ENCODE measurements around the gene AGPAT3.
A peak's percentile ranks its signal among the peaks of the same experiment; 100 is the strongest.

Gene AGPAT3

GRCh38 chr21:44005593-44005992 lies 140.6 kb downstream of the AGPAT3 start:
- DNase-seq = no peak

- no peak for DNase-seq
Measured at GRCh38 chr21:44006017-44006619, 141.1 kb downstream of the AGPAT3 start.

- no peak for DNase-seq
Measured at GRCh38 chr21:44006656-44007055, 141.6 kb downstream of the AGPAT3 start.

DNA sequence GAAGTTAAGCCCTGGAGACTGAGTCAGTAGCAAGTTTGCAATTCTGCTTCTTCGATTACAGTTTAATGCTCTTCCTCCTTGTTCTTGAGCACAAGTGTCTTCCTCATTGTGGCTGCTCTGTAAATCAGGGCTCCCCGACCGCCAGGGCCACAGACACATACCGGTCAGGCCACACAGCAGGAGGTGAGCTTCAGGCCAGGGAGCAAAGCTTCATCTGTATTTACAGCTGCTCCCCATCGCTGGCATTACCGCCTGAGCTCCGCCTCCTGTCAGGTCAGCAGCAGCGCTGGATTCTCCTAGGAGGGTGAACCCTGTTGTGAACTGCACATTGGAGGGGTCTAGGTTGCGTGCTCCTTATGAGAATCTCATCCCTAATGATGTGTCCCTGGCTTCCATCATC lies 145.4 kb downstream of the AGPAT3 start:
- DNase-seq = no peak

GRCh38 chr21:44011123-44011522 lies 146.1 kb downstream of the AGPAT3 start:
- no peak for DNase-seq

DNA sequence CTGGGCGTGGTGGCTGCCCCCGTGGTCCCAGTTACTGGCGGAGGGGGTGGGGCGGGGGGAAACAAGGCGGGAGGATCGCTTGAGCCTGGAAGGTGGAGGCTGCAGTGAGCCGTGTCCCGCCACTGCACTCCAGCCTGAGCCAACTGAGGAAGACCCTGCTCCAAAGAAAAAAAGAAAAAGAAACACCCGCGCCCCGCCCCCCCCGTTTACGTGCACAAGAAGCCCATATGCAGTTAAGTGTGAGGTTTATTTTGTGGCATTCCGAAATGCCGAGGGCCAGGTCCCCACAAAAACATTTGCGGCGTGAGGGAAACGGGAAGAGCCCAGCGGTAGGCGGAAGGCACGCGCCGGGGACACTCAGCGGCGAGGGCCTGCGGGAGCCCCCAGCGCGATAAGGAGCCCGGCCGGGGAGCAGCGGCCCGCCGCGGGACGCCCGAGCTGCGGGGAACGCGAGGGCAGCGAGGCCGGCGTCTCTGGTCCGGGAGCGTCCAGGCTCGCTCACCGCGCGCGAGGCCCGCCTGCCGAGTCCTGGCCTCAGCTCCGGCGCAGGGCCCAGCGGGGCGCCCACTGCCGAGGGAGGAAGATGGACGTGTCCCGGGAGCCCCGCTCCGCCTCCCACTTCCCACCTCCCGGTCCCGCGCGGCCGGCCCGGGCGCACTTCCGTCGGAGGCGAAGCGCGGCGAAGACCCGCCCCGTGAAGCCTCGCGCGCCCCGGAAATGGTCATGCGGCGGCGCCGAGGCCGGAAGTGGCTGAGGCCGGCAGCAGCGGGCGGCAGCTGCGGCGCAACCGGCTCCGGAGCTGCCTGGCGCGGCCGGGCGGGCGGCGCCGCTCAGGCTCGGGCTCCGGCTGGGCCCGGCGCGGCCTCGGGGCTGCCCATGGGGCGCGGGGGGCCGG lies 146.8 kb downstream of the AGPAT3 start, which contains the start of gene TRAPPC10:
Gene TRAPPC10, plus strand, starts transcription at position 731 of the 895 bp plus-strand sequence. CDS start 185 bp downstream, outside the sequence.
- peak; percentile 67 for DNase-seq

- peak; percentile 79 for DNase-seq
Measured at GRCh38 chr21:44012474-44013379, 147.7 kb downstream of the AGPAT3 start.

DNA sequence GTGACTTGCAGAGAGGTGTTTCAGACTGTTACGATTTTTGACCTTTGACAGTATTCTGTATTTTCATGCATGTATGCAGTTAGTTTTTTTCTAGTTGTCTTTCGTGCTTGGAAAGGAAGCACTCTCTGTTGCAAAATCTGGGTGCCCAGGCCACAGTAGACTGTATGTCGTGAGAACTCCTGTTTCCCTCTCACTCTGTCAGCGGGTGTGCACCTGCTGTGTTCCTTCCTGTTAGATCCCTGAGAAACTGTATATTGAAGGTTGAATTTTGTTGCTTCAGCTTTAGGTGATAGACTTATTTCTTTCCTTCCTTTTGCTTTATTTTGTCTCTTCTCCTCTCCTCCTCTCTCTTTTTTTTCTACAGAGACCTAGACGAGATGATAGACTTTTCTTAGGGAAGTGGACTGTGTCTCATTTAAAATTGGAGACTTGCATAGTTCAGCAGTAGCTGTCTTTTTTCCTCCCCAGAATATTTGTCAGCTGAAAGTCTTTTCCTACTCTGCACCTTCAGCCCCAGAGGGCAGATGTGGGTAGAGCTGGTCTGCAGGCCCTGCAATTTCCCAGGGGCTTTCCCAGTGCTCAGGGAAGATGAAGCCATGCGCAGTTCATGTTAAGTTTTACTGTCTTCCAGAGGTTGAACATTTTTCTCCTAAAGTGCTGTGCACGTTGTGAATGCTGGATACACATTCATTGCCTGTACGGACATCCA lies 148.5 kb downstream of the AGPAT3 start:
- DNase-seq = peak; percentile 48

DNA sequence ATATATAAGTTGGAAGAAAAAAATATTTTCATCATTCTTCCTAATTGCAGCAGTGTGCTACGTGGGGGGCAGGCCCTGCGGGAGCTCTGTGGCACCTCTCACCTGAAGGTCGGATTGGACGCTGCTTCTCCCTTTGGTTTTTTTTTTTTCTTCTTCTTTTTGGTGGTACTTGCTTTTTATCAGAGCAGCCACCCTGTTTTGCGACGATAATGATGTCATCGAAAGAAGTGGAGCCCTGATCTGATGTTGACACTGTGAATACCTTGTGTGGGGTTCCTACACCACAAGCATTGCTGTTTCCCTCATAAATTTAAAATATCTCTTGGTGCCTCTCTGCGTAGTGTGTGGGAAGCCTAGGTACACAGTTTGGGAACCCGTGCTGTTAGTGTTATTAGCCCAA lies 152.6 kb downstream of the AGPAT3 start:
- no peak for DNase-seq

- no peak for DNase-seq
Measured at GRCh38 chr21:44018127-44018526, 153.1 kb downstream of the AGPAT3 start.

DNA sequence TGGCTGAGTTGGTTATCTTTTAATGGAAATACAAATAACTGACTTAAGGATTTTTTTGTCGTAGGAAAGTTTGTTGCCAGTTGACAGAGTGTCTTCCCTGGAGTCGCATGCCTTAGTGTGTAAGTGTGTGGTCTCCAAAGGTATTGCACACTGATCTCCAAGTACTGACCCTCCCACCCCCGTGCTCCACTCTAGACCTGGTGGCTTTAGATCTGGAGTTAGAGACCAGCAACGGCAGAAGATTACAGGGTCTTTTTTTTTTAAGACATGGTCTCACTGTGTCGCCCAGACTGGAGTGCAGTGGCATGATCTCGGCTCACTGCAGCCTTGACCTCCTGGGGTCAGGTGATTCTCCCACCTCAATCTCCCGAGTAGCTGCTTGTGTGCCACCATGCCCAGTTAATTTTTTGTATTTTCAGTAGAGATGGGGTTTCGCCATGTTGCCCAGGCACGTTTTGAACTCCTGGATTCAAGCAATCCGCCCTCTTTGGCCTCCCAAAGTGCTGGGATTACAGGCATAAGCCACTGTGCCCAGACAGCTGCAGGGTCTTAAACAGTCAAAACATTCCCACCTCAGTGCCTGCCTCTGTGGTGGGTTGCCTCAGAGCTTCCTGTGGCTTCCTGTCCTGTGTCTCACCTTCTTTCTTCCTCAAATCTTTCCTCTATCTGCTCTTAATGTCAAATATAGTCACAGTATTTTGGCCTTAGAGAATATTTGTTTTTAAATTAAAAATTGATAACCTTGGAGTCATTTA lies 154.0 kb downstream of the AGPAT3 start:
- DNase-seq = no peak

- DNase-seq = no peak
Measured at GRCh38 chr21:44019568-44019958, 154.5 kb downstream of the AGPAT3 start.

DNA sequence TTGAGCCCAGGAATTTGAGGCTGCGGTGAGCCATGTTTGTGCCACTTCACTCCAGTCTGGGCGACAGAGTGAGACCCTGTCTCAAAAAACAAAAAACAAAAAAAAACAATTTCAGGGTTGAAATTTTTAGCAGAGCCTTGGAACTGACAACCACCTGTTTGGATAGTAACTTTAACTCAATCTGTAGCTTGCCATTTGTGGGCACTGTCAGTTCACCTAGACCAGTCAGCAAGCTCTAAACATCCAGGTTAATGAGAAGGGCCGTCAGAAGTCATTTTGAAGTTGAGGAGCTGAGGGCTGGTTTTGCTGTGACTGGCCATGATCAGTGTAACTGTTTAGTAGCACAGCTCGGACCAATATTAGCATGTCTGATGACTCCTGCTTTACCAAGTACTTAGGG lies 155.5 kb downstream of the AGPAT3 start:
- DNase-seq = no peak

- no peak for DNase-seq
Measured at GRCh38 chr21:44021064-44021463, 156.0 kb downstream of the AGPAT3 start.

GRCh38 chr21:44024257-44024656 lies 159.2 kb downstream of the AGPAT3 start:
- DNase-seq = no peak

- DNase-seq = no peak
Measured at GRCh38 chr21:44024887-44025353, 159.9 kb downstream of the AGPAT3 start.

- DNase-seq = no peak
Measured at GRCh38 chr21:44027607-44028286, 162.7 kb downstream of the AGPAT3 start.

GRCh38 chr21:44028287-44028659 lies 163.2 kb downstream of the AGPAT3 start:
- no peak for DNase-seq

GRCh38 chr21:44029460-44030087 lies 164.6 kb downstream of the AGPAT3 start:
- DNase-seq = no peak

DNA sequence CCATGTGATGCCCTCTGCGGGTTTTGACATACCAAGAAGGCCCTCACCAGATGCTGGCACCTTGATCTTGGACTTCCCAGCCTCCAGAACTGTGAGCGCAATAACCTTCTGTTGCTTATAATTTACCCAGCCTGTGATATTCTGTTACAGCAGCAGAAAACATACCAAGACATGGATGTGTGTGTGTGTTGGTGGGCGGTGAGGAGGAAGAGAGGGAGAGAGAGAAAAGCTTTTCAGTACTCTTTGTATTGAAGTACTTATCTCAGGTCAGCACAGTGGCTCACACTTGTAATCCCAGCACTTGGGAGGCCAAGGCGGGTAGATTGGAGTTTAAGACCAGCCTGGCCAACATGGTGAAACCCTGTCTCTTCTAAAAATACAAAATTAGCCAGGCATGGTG lies 170.2 kb downstream of the AGPAT3 start:
- no peak for DNase-seq
